HUES48 (cell line): Measurements from ENCODE around the gene IRGM.
A peak's percentile ranks its signal among the peaks of the same experiment; 100 is the strongest.
"Not testable (repeated sequence)": the region's sequence is repeated elsewhere in the genome, so short reads cannot be mapped to it uniquely, and the experiment has no call there.

ENCODE experiments used
- H3K27ac ChIP-seq: one replicate; pipeline ENCODE4 v1.7.0; 2013; ENCODE audit warnings: low read depth, low read length, inconsistent platforms
- H3K27me3 ChIP-seq: 2 replicates; pipeline ENCODE4 v1.6.1; 2013; ENCODE audit warnings: mild to moderate bottlenecking, low read length; ENCODE audit not compliant: control insufficient read depth, insufficient read depth
- H3K36me3 ChIP-seq: 2 replicates; pipeline ENCODE4 v1.6.1; 2013; ENCODE audit warnings: low read length; ENCODE audit not compliant: control insufficient read depth, insufficient read depth
- H3K4me1 ChIP-seq: 2 replicates; pipeline ENCODE4 v1.6.1; 2013; ENCODE audit warnings: mild to moderate bottlenecking, low read length; ENCODE audit not compliant: control insufficient read depth, insufficient read depth
- H3K4me3 ChIP-seq: 2 replicates; pipeline ENCODE4 v1.5.1; 2013; ENCODE audit warnings: mild to moderate bottlenecking, low read depth, low read length
- H3K9ac ChIP-seq: 2 replicates; pipeline ENCODE4 v1.6.1; 2013; ENCODE audit warnings: mild to moderate bottlenecking, low read depth, low read length, moderate library complexity
- H3K9me3 ChIP-seq: 2 replicates; pipeline ENCODE4 v1.6.1; 2013; ENCODE audit warnings: low read length; ENCODE audit not compliant: control insufficient read depth, insufficient read depth

Gene IRGM, protein sequence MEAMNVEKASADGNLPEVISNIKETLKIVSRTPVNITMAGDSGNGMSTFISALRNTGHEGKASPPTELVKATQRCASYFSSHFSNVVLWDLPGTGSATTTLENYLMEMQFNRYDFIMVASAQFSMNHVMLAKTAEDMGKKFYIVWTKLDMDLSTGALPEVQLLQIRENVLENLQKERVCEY

DNA sequence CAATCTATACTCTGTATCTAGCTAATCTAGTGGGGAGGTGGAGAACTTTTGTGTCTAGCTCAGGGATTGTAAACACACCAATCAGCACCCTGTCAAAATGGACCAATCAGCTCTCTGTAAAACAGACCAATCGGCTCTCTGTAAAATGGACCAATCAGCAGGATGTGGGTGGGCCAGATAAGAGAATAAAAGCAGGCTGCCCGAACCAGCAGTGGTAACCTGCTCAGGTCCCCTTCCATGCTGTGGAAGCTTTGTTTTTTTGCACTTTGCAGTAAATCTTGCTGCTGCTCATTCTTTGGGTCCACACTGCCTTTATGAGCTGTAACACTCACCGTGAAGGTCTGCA is at the start of gene IRGM:
Gene IRGM, plus strand, starts transcription at position 214 of the 346 bp plus-strand sequence. CDS start 1,603 bp downstream, outside the sequence.
- H3K36me3 ChIP-seq, H3K27ac ChIP-seq, H3K9ac ChIP-seq, H3K9me3 ChIP-seq, H3K4me1 ChIP-seq, H3K27me3 ChIP-seq, H3K4me3 ChIP-seq: not testable (repeated sequence)

DNA sequence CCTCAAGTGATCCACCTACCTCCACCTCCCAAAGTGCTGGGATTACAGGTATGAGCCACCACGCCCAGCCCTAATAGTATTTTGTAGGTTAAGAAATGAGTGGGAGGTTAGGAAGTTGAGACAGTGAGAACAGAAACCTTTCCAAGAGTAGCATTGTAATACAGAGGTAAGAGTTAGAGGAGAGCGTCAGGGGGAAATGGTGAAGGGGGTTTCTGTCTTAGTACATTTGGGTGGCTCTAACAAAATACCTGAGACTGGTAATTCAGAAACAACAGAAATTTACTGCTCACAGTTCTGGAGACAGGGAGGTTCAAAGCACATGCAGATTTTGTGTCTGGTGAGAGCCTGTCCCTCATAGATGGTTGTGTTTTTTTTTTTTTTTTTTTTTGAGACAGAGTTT is 48.9 kb upstream of the IRGM start:
- Histone ChIP-seq H3K4me1 (peaks cover 3% of the 10 kb centered on the region; the same call in 1 of the 2 replicates), H3K27ac (no peak overlapping the region), H3K9me3 (no peaks in the 10 kb centered on the region), H3K4me3 (no peak overlapping the region), H3K9ac (no peak overlapping the region), H3K27me3 (no peaks in the 10 kb centered on the region), H3K36me3 (no peaks in the 10 kb centered on the region)

DNA sequence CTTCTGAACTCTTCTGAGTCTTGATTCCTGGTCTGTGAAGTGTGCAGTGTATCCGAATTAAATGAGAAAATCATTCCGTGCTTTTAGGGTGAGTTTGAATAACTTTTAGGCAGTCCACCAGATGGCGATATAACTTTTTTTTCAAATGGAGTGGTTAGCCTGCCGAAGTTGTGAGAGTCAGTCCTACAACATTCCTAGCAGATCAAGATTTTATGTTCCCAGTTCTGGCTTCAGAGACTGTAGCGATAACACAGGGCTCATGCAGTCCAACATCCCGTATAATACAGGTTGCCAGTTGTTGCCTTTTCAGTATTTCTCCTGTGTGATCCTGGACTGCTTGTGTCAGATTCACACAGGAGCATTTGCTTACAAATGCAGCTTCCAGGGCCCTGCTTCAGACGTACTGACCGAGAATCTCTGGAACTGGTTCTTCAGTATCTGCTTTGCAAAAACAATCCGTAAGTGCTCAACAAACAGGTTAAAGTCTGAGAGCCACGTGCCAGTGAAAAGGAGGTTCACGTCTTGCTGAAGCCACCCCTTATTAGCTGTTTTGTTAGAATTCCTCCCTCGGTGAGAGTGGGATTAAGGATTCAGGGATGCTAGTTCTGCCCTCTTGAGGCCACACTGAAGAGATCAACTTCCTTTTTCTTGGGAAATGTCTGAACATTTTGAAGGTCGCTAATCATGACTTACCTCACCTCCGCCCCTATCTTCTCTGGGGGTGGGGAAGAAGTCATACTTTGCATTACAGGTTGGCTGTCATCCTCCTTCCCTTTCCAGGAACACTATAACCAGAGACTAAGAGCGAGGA is 45.0 kb upstream of the IRGM start:
- Histone ChIP-seq H3K27me3 (no peaks in the 10 kb centered on the region), H3K27ac (no peak overlapping the region), H3K36me3 (no peaks in the 10 kb centered on the region), H3K9ac (0 out of 2 replicates have a peak overlapping the region, but pooled peaks have one; percentile 30), H3K4me1 (peaks cover 3% of the 10 kb centered on the region; the same call in 1 of the 2 replicates), H3K9me3 (no peaks in the 10 kb centered on the region), H3K4me3 (peak overlapping the region; percentile 64)

DNA sequence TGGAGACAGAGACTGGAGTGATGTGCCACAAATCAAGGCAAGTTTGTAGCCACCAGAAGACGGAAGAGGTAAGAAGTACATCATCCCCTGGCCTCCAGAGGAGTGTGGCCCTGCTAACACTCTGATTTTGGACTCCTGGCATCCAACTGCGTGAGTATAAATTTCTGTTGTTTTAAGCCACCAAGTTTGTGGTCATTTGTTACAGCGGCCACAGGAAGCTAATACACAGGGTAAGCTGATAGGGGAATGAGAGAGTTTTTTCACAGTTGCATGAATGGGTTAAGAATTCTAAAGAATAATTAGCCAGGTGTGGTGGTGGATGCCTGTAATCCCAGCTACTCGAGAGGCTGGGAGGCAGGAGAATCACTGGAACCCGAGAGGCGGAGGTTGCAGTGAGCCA is 41.9 kb upstream of the IRGM start:
- Histone ChIP-seq H3K9me3 (no peaks in the 10 kb centered on the region), H3K4me3 (no peak overlapping the region), H3K4me1 (peaks cover 3% of the 10 kb centered on the region; the same call in 1 of the 2 replicates), H3K36me3 (no peaks in the 10 kb centered on the region), H3K9ac (no peak overlapping the region), H3K27me3 (no peaks in the 10 kb centered on the region), H3K27ac (no peak overlapping the region)

DNA sequence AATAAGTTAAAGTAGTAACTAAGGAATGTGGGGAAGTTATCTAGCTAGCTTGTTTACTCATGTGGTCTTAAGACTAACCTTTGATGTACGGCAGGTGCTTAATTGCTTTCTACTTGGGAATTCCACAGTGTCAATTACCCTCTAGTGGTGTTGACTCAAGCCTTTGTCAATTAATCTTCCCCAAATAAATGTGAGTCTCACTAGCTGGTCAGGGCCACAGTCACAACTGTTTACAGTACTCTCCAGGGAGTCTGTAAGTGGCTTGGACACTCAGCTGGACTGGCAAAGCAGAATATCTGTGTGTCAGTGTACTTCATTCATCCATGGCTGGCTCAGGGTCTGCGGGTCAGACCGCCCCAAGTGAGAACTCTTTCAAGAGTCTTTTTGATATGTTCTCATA is 37.0 kb upstream of the IRGM start:
- H3K27ac ChIP-seq, result no peak overlapping the region
- 0 out of 2 replicates have a peak, but pooled peaks cover under 1% of the 10 kb centered on the region for H3K4me1 ChIP-seq
- H3K9ac ChIP-seq, result no peak overlapping the region
- H3K9me3 ChIP-seq, result no peaks in the 10 kb centered on the region
- no peaks in the 10 kb centered on the region for H3K36me3 ChIP-seq
- no peaks in the 10 kb centered on the region for H3K27me3 ChIP-seq
- H3K4me3 ChIP-seq, result no peak overlapping the region

DNA sequence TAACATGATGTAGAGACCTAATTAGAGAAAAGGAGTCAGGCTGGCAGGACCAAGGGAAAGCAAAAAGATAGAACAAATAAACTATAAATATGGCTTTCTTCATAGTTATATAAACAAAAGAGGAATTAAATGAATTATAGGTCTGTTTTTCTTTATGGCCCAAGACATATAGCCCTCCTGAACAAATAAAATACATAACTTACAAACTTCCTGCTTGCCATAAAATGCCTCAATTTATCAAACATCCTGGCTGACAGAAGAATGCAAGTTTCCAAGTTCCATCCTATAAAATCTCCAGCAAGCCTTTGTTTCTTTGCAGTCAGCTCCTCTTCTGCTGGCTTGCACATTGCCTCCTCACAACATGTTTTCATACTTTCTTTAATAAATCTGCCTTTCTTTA is 31.3 kb upstream of the IRGM start:
- H3K27me3 ChIP-seq, result no peaks in the 10 kb centered on the region
- H3K36me3 ChIP-seq, result no peaks in the 10 kb centered on the region
- no peaks in the 10 kb centered on the region for H3K9me3 ChIP-seq
- H3K9ac ChIP-seq, result no peak overlapping the region
- H3K4me1 ChIP-seq, result 0 out of 2 replicates have a peak, but pooled peaks cover 5% of the 10 kb centered on the region
- no peak overlapping the region for H3K4me3 ChIP-seq
- H3K27ac ChIP-seq, result no peak overlapping the region

DNA sequence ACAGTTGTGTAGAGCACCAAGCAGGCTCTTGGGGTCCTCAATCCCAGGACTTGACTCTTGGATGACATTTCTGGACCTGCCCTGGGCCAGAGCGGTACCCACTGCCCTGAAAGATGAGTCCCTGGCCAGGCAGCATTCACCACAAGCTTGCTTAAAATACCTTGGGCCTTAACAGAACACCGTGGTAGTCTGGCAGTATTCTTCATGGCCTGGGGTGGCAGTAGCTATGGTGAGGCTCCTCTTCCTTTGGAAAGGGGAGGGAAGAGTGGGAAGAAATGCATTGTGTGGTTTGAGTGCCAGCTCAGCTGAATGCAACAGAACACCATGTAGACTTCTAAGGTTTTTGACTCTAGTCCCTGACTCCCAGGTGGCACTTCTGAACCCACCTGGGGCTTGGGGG is 29.4 kb upstream of the IRGM start:
- H3K27ac ChIP-seq, result no peak overlapping the region
- H3K9ac ChIP-seq, result no peak overlapping the region
- H3K4me1 ChIP-seq, result 0 out of 2 replicates have a peak, but pooled peaks cover 5% of the 10 kb centered on the region

DNA sequence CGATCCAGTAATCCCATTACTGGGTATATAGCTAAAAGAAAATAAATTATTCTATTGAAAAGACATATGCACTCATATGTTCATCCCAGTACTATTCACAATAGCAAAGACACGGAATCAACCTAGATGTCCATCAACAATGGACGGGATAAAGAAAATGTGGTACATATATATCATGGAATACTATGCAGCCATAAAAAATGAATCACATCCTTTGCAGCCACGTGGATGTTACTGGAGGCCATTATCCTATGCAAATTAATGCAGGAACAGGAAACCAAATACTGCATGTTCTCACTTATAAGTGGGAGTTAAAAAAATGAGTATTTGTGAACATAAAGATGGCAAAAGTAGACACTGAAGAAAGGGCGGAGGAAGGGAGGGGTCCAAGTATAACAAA is 16.6 kb upstream of the IRGM start:
- no peaks in the 10 kb centered on the region for H3K4me1 ChIP-seq
- H3K4me3 ChIP-seq, result no peak overlapping the region
- no peak overlapping the region for H3K27ac ChIP-seq
- no peaks in the 10 kb centered on the region for H3K27me3 ChIP-seq
- no peaks in the 10 kb centered on the region for H3K36me3 ChIP-seq
- peaks cover 39% of the 10 kb centered on the region for H3K9me3 ChIP-seq
- H3K9ac ChIP-seq, result no peak overlapping the region

More for the DNA sequence above, 29.4 kb upstream of the IRGM start:
- no peak overlapping the region for H3K4me3 ChIP-seq
- no peaks in the 10 kb centered on the region for H3K36me3 ChIP-seq
- peaks cover 5% of the 10 kb centered on the region; the same call in 1 of the 2 replicates for H3K9me3 ChIP-seq
- H3K27me3 ChIP-seq, result no peaks in the 10 kb centered on the region

DNA sequence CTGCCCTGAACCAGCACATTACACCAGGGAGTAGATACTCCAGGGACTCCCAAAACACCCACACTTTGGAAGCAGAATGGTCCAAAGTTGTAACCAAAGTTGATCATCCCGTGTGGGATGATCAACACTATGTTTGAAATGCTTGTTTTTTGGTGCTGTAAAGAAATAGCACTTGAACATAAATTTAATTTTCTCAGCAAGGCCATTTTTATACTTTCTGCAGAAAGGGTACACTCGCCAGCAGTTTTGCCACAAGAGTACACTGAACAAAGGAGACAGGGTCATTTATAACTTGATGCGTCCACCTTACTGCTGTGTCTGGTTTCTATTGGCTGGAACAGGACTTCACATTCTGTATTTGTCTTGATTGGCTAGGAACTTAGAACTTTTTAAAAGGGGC is 14.5 kb upstream of the IRGM start:
- not testable (repeated sequence) for H3K9ac ChIP-seq, H3K4me3 ChIP-seq, H3K27ac ChIP-seq, H3K4me1 ChIP-seq, H3K36me3 ChIP-seq, H3K27me3 ChIP-seq
- H3K9me3 ChIP-seq, result peaks cover 33% of the 10 kb centered on the region

DNA sequence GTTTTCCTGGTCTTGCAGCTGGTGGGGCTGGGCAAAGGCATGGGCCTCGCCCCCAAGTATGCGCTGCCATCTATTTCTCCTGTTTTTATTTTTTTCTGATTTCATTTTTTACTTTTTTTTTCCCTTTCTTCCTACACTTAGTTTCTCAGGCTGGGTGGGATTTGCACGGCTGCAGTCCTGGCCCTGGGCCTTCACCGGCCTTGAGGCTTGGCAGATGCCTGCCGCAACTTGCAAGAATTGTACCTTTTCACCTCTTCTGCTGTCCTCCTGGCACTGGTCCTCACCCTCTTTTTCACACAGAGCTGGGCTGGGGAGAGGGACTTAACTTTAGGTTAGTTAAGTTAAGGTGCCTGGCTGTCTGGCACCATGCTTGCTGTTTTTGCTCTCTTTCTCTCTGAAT is 10.3 kb upstream of the IRGM start:
- Histone ChIP-seq H3K27me3 (no peaks in the 10 kb centered on the region), H3K4me1 (no peaks in the 10 kb centered on the region), H3K4me3 (no peak overlapping the region), H3K36me3 (no peaks in the 10 kb centered on the region), H3K9ac (no peak overlapping the region), H3K9me3 (peaks cover 21% of the 10 kb centered on the region), H3K27ac (no peak overlapping the region)

DNA sequence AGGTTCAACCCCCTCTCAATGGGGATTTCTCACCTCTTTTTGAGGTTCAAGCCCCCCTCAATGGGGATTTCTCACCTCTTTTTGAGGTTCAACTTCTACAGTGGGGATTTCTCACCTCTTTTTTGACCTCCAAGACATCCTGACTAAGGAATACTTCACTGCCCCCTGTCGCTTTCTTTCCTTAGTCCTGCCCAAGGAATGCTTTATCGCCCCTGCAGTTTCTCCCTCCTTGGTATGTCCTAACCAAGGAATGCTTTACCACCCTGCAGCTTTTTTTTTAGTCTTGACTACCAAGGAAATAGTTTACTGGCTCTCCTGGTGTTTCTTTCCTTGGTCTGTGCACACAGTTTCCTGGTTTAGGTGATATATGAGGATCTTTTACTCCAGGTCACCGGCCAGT is 9.6 kb upstream of the IRGM start:
- Histone ChIP-seq H3K27ac (no peak overlapping the region), H3K36me3 (no peaks in the 10 kb centered on the region), H3K27me3 (no peaks in the 10 kb centered on the region), H3K4me3 (no peak overlapping the region), H3K9me3 (peaks cover 15% of the 10 kb centered on the region), H3K4me1 (no peaks in the 10 kb centered on the region), H3K9ac (no peak overlapping the region)
